MV-4-11 (cell line): ENCODE data around the gene TMEM86B.
"Not testable (repeated sequence)": the region's sequence is repeated elsewhere in the genome, so short reads cannot be mapped to it uniquely, and the experiment has no call there.

Experiments used
- DNase-seq: peaks from one replicate; lab custom pipeline; 2025; lab: John Stamatoyannopoulos, UW

The TMEM86B gene

GRCh38 chr19:55220525-55220924 is 8.0 kb downstream of the TMEM86B start:
- DNase-seq: no peak

DNA sequence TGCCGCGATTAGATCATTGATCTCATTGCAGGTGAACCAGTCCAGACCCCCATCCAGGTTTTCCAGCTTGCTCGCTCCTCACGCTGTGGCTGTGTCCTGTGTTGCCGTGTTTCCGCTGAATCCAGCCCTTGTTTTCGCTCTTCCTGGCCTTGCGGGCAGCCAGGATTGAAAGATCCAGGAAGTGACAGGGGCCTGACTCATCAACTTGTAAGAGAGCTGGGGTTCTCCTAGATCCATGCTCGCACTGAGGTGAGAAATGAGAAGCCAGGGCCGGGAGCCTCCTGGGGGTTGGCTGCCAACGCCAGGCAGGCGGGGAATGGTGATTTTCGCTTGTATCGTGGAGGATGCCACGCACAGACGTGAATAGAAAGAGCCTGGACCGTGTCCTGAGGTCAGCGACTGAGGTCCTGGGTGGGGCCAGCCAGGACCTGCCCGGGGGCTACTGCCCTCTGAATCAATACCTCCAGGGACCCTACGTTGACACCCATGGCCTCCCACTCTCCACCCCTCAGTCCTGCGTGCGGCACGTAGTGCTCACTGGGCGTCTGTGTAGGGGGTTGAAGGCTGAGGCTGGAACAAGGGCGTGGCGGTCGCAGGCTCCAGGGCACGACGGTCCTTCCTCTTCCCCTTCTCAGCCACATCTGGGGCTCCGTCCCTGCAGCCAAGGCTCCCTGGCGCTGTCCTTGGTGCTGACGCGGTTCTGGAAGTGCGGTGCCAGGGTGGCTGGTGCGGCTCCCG is 11.9 kb downstream of the TMEM86B start:
- DNase-seq: peak; percentile 100

DNA sequence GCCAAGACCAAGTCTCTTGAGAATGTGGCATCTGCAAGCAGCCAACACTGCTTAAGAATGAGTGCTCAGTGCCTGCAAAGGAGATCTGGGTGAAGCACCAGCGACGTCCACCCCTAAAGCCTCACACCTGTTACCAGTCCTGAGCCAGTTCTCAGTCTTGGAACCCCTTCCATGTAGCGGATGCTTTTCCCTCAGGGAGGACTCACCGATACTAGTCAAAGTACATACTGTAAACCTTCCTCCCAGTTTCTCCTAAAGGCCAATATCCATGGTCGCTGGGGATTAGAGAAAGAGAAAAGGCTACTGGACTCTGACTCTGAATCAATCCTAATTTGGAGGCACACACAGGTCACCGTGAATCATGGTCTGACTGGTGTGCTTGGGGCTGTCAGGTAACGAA is 15.0 kb downstream of the TMEM86B start:
- no peak for DNase-seq

GRCh38 chr19:55212447-55212846 is 16.1 kb downstream of the TMEM86B start:
- peak; percentile 35 for DNase-seq

GRCh38 chr19:55209693-55210472 is 18.7 kb downstream of the TMEM86B start:
- DNase-seq: no peak

GRCh38 chr19:55208880-55209692 is 19.5 kb downstream of the TMEM86B start, which contains the start of gene PTPRH:
TSS of gene PTPRH (minus strand) at chr19:55209501. CDS start at chr19:55209433, 68 bp downstream.
- peak; percentile 57 for DNase-seq

DNA sequence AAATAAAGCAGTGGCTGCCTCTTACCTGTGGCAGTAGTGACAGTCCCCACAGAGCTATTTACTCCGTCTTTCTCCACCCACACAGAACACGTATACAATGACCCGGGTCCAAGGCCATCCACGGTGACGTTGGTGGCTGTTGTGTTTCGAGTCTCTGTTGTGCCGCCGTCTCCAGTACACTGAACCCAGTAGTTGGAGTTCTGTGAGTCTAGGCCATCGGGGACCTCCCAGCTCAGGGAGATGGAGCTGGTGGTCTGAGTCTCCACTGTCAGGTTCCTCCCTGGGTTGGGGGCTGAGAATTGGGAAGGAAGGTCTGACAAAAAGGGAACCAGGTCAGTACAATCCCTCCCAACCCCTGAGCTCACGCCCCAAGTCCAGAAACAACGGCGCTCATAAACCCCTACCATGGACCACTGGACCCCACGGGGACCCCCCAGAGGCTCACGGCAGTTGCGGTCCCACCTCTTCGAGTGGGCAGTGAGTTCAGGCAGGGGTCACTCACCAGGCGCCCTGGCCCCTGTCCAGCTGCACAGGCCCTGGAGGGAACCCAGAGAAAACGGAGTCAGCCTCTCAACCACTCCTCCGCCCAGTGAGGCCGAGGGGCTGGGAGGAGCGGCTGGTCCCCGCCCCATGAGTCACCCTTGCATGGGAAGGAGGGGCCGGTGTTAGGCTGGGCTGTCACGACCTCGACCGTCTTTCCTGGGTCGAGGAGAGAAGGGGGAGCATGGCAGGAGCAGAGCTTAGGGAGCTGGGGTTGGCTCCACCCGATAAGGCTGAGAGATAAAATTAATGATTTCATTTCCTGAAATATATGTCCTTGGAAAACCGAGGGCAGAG is 21.7 kb downstream of the TMEM86B start:
- DNase-seq: peak; percentile 87

DNA sequence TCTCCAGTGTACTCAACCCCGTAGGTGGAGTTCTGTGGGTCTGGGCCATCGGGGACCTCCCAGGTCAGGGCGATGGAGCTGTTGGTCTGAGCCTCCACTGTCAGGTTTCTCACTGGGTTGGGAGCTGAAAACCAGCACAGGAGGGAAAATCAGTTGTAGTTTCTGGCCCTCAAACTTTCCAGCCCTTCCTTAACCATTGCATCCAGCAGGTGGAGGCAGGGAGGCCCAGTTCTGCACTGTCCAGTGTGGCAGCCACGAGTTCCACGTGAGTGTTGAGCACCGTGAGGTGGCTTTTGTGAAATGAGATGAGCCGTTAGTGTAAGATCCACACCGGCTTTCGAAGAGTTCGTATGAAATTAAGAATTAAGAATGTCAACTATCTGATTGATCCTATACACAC is 26.4 kb downstream of the TMEM86B start:
- DNase-seq: not testable (repeated sequence)

DNA sequence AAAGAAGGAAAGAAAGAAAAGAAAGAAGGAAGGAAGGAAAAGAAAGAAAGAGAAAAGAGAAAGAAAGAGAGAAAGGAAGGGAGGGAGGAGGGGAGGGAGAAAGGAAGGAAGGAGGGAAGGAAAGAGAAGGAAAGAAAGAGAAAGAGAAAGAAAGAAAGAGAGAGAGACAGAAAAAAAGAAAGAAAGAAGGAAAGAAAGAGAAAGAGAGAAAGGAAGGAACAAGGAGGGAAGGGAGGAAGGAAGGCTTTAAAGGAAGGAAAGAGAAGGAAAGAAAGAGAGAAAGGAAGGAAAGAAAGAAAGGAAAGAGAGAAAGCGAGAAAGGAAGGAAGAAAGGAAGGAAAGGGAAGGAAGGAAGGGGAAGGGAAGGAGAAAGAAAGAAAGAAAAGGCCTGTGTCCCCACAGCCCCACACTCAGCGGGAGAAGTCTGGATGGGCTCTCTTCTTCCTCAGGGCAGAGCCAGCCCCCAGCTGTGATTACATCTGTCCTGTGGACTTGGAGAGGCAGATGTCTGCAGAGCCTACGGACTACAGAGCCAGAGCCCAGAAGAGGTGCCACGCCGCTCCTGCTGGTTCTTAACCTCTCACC is 28.9 kb downstream of the TMEM86B start:
- no peak for DNase-seq

GRCh38 chr19:55198651-55199050 is 29.9 kb downstream of the TMEM86B start:
- DNase-seq: no peak

GRCh38 chr19:55197528-55197927 is 31.0 kb downstream of the TMEM86B start:
- no peak for DNase-seq

- DNase-seq: no peak
Observed at GRCh38 chr19:55196803-55197202, 31.8 kb downstream of the TMEM86B start.

- peak; percentile 70 for DNase-seq
Observed at GRCh38 chr19:55193481-55193880, 35.1 kb downstream of the TMEM86B start.

DNA sequence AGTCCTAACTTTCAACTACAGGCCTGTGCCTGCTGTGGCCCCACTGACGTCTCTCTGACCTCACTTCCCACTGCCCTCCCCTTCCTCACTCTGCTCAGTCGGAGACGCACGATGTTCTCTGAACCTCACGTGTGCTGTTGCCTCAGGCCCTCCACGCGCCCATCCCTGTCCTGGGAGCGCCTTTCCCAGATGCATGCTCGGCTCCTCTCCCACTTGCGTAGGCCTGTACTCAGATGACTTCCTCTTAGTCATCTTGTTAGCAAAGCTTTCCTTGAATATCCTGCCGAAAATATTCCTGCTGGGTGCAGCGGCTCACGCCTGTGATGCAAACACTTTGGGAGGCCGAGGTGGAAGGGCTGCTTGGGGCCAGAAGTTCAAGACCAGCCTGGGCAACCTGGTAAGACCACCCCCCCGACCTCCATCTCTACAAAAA is 39.1 kb downstream of the TMEM86B start:
- no peak for DNase-seq

- no peak for DNase-seq
Observed at GRCh38 chr19:55188625-55189024, 39.9 kb downstream of the TMEM86B start.

DNA sequence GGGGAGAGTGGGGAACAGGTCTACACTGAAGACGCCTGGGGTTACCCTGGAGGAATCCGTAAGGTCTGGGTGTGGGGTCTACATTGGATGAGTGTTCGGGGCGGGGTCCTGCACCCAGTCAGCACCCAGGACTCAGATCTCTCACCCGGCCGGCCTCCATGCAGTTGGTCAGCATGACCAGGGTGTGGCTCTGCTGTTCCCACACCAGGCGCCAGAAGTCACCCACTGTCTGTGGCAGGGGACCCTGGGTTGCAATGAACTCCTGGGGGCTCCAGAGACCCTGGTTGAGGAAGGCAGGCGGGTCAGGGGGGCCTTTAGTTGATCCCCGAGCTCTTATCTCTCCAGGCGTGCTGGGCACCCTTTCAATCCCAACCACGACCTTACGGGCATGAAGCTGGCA is 42.5 kb downstream of the TMEM86B start:
- DNase-seq: no peak

- no peak for DNase-seq
Observed at GRCh38 chr19:55181740-55182139, 46.8 kb downstream of the TMEM86B start.

GRCh38 chr19:55179606-55180484 is 48.7 kb downstream of the TMEM86B start, which contains the start of gene SYT5:
TSS of gene SYT5 (minus strand) at chr19:55180289. CDS start at chr19:55179041, 1,248 bp downstream.
- DNase-seq: peak; percentile 45

DNA sequence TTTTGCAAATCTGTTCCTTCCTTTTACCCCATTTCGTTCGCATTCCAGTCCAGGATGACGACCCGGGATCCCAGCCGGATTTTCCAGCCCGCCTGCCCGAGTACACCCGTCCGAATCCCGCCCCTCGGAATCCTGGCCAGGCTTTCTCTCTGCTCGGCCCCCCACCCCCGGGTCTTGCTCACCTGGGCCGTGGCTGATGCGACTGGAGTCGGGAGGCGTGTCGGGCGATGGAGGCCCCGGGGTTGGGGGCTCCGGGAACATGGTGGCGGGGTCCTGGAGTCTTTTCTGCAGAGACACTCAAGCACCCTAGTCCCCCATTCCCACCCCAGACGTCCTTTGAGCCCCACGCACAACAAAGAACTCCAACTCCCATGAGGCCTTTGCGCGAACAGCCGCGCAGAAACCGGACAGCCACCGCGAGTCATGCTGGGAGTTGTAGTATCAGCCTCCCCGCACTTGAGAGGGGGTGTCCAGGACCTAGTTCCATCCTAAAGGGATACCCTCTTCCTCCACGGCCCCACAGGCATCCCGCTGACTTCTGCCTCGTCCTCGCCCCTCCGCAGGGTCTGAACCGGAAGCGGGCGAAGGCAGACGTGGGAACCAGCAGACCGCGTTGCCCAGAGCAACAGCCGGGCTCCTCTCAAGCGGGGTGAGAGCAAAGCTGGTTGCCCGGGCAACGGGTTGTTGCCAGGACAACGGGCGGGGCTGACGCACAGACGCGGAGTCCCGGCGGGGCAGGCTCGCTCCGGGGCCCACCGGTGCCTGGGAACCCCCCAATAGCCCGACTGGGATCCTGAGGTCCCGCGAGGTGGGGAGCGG is 49.6 kb downstream of the TMEM86B start:
- DNase-seq: peak; percentile 94
